TTC549 (cell line): Measurements from ENCODE around the gene ATP9B.
"Not testable (repeated sequence)": the region's sequence is repeated elsewhere in the genome, so short reads cannot be mapped to it uniquely, and the experiment has no call there.

ENCODE experiments used
- FAIRE-seq: peaks from 2 replicates; lab custom pipeline; 2012; peaks lifted over from hg19 to GRCh38; lab: Jason Lieb, UNC

ATP9B gene

DNA sequence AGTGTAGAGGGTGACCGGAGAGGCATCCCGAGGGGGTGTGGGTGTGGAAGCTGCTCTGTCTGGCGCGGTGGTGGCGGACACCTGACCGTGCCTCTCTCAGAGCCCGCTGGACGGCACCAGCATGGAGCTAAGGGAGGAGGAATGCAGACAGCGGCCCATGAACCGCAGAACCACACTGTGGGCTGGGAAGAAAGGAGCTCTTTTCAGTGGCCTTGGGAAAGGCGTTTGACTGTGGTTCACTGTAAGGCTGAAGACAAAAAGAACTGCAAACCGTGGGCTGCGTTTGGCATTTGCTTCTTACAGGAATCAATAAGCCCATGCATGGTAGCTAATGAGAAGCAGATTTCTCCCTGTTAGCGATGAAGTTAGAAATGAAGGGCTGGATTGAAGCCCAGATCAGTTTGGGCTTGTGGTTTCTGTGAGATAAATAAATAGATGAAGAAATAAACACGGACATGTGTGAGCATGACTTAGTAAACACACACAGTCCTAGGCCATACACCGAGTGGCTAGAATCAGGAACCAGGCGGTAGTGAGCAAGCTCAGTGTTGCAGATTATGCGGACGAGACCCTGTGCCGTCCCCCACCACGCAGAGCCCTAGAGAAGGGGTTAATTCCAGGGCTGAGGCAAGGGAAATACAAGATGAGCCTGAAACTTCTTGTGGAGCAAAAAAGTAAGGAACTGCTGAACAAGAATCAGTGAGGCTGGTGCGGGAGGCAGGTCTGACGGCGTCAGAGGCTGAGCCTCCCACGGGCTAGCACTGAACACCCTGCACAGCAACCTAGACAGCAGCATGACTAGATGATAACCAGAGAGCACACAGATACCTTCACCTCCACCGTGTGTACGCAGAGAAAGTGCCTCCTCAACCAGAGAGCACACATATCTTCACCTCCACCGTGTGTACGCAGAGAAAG, 297.2 kb downstream of the ATP9B start:
- no peak for FAIRE-seq

DNA sequence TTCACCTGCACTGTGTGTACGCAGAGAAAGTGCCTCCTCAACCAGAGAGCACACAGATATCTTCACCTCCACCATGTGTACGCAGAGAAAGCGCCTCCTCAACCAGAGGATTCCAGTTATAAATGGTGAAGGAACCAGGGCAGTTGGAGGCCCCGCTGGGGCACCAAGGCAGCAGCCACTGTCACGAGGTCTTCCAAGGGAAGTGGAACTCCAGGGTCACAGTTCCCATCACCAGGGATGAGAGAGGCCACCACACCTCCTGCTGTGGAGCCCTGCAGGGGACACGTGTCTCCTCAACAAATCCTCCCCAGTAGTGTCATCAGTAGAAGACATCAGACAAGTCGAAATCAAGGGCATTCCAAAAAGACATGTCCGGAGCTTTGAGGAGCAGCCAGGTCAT, 298.3 kb downstream of the ATP9B start:
- FAIRE-seq, result no peak

DNA sequence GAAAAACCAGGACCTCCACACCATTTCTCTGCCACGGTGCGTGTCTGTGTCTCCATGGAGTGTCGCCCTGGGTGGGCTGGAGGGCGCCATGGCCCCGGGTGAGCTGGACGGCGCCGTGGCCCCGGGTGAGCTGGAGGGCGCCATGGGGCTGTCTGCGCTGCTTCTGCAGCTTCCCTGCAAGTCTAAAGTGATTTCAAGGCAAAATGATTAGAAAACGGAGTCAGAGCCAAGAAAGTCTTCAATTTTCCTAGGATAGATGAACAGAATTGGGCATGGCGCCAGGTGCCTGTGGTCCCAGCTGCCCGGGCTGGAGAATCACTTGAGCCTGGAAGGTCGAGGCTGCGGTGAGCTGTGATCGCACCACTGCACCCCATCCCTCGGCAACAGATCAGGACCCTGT, 298.8 kb downstream of the ATP9B start:
- FAIRE-seq, result no peak

DNA sequence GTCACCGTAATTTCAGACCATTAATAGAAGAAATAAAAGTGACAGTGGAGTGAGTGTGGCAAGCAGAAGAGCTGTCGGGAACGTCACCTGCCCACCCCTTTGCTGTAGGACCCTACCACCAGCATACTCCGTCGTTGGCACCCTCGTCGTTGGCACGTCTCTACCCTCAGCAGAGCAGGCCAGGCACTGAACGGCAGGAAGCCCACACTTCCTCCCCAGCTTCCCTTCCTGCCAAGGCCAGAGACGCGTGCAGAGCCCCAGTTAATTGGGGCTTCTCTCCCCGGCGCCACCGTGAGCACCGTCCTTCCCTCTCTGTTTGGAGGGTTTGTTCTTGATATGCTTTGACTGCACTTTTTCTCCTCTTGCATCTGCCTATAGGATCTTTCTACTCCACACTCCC, 299.5 kb downstream of the ATP9B start:
- FAIRE-seq, result no peak

DNA sequence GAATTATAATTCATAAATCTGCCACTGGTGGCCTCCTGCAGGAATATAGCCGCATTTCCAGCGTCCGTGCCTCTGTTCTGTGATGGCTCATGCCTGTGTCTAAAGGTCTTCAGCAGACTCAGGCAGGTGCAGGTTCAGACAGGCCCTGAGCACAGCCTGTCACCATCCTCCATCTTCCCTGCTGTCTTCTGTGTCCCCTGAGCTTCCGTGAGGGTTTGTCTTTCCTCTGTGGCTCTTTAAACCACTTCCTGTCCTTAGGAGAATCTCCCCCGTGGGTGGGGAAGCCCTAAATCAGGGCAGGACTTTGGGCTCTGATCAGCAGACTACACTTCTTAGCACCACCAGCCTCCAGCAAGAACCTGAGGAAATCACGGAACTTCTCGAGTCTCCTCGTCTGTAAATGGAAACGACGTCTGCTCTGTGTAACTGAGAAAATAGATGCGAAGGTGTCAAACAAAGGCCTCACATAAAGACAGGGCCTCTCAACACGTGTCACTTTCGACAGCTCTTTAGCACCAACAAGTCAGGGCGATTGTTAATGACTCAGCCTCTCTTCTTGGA, 302.4 kb downstream of the ATP9B start:
- FAIRE-seq, result no peak

DNA sequence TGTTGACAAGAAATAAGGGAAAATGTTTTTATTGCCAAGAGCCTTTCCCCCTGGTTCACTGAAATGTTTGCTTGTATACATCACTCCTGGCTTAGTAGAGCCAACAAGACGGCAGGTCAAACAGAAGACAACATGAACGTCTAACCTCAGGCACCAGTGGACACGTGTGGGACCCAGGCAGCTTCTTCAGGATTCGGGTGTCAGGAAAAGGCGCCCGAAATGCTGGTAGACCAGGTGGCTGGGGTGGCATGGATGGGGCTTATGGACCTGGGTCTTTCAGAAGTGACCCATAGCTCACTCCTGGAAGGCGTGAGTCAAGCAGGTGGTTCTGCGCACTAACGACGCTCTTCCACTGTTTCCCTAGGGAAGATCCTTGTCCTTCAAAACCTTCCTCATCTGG, 303.3 kb downstream of the ATP9B start:
- FAIRE-seq, result no peak

DNA sequence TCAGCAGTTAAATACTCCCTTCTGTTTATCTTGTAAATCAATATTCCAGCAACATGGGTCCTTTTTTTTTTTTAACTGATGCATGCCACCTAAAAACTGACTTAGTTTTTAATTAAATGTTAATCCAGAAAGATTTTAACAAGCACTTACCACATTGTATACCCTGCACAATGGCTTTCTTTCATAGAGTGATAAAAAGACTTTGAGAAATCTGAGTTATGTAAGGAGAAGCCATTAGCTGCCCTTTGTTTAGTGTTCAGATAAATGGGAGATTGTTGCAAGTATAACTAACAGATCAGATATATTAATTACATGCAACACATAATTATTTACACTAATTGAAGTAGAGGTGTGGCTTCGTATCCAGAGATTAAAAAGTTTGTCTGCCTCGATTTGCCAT, 303.8 kb downstream of the ATP9B start:
- no peak for FAIRE-seq

DNA sequence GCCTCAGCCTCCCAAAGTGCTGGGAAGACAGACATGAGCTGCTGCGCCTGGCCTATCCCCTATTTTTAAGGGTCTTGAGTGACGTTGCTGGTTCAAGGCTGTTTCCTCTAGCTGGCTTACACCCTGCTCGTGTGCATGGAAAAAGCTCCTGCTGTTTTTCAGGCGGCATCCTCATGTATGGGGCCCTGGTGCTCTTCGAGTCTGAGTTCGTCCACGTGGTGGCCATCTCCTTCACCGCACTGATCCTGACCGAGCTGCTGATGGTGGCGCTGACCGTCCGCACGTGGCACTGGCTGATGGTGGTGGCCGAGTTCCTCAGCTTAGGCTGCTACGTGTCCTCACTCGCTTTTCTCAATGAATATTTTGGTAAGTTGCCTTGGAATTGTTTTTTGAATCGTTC, 304.5 kb downstream of the ATP9B start:
- FAIRE-seq, result no peak

DNA sequence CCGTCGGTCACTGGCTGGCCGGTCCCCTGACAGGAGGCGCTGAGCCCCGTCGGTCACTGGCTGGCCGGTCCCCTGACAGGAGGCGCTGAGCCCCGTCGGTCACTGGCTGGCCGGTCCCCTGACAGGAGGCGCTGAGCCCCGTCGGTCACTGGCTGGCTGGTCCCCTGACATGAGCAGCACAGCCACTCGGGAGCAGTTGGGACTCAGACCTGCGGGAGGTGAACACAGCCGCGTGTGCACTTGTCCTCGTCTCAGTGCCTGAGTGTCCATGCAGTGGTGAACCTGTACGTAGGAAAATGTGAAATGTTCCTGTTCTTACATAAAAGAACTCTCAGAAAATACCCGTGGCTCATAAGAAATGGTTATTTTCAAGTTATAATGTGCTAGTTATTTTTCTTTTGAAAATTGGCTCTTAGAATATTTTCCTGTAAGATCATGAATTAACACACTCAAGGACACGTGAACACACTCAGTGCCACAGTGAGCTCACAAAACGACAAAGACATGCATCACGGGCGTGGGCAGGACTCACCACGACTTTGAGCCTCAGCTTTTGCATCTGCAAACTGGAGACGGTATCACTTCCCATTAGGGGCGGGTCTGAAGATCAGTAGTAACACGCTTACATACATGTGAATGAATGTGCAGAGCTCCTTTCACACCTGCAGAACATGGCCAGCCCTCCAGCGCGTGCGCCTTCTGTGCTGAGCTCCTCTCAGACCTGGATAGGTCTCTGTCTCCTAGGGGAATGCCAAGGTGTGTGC, 305.4 kb downstream of the ATP9B start:
- no peak for FAIRE-seq

DNA sequence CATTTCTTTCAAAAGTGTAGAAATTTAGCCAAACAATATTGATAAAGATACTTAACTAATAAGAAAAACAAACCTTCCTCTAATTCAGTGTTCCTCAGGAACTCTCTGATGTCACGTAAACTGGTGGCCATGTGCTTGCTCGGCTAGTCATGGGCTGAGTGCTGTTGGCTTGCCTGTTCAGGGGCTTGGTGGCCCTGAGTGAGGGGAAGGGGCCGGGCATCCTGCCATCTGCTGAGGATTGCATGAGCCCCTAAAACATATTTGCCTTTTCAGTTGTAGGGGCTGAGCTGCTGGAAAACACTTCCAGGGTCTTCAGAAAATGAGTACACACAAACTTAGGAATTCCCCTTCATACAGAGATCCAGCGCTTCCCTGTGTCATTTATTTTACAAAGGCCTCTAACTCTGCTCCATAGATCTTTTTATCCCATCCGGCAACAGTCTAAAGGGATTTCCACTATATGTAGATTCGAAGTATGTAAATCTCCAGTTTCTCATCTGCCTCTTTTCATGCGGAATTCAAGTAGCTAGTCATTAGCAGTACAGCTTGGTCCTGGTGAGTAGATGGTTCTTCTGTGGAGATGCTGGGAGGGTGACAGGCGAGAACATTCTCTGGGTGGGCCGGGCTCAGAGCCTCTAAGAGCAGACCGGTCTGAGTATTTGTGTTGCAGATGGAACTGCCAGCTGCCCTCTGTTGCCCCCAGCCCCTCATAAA, 306.4 kb downstream of the ATP9B start:
- no peak for FAIRE-seq

DNA sequence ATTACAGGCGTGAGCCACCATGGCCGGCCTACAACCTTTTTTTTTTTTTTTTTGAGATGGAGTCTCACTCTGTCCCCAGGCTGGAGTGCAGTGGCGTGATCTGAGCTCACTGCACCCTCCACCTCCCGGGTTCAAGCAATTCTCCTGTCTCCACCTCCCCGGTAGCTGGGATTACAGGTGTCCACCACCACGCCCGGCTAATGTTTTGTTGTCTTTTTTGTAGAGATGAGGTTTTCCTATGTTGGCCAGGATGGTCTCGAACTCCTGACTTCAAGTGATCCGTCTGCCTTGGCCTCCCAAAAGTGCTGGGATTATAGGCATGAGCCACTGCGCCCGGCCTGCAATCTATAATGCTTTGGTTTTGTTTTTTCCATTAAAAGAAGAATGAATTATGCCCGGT, 307.5 kb downstream of the ATP9B start:
- FAIRE-seq, result not testable (repeated sequence)

DNA sequence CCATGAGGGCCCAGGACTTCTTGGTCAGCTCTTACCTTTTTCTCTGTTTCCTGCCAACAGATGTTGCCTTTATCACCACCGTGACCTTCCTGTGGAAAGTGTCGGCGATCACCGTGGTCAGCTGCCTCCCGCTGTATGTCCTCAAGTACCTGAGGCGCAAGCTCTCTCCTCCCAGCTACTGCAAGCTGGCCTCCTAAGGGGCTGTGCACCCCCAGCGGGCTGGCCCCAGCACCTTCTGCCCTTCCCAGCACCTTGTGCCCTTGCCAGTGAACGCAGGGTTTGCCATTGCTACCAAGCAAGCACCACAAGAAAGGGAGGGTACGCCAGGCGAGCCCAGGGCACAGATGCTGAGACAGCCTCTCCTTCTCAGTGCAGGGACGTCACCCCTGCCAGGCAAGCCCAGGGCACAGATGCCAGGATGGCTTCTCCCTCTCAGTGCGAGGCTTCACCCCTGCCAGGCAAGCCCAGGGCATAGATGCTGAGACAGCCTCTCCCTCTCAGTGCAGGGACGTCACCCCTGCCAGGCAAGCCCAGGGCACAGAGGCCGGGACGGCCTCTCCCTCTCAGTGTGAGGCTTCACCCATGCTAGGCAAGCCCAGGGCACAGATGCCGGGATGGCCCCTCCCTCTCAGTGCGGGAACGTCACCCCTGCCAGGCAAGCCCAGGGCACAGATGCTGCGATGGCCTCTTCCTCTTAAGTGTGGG, 308.1 kb downstream of the ATP9B start:
- FAIRE-seq, result no peak

DNA sequence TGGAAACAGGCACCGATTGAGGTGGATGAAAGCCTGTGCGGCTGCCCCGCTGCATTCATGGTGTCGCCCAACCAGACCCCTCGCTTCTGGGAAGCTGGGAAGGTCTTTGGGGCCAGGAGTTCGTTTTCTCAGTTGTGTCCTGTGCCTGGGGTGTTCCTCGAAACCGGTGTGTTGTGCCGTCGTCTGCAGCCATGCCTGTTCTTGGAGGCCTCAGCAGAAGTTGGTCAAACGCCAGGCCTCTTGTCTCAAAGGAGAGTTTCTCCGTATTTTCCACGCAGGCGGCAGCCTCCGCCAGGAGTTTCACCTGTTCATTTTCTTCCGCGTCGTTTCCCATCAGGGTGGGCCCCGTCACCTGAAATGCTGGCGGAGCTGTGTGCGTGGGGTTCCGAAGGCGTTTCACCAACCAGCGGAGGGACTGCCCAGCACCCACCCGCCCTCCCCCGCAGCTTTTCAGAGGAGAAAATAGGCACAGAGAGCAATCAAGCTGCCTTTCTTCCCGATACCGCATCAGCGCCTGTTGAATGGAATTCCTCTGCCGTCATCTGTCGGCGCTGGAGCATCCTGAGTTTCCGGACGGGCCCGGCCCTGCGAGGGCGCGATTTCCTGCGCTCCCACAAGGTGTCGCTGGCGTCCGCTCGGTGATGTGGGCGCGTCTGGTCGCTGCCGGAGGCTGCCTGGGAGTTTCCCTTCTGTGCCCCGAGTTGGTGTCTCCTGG, 309.5 kb downstream of the ATP9B start:
- no peak for FAIRE-seq

DNA sequence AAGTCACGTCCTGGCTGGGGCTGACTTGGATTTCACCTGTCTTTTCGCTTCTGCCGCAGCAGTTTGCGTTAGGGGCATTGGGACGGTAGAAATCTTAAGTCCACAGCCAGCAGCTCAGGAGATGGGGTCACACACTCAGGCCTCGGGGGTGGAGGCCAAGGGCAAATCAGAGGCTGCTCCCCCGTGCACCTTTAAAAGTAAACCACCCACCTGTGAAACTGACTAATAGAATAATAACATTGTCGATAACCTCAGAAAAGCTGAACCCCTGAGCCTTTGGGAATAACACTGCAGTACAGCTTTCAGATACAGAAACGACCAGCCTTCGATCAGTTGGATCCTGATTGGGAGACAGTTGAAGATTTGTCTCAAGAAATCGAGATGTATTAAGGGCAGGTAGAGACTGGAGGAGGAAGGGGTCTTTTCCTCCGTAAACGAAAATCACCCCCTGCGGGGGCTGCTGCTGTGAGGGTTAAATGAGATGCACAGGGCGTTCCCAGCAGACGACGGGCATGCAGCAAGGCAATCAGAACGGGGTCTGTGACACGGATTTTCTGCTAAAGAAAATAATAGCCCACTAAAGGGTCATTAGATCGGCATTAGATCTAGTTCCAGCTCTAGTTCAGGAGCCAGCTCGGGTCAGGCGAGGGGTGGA, 310.2 kb downstream of the ATP9B start:
- FAIRE-seq, result no peak

DNA sequence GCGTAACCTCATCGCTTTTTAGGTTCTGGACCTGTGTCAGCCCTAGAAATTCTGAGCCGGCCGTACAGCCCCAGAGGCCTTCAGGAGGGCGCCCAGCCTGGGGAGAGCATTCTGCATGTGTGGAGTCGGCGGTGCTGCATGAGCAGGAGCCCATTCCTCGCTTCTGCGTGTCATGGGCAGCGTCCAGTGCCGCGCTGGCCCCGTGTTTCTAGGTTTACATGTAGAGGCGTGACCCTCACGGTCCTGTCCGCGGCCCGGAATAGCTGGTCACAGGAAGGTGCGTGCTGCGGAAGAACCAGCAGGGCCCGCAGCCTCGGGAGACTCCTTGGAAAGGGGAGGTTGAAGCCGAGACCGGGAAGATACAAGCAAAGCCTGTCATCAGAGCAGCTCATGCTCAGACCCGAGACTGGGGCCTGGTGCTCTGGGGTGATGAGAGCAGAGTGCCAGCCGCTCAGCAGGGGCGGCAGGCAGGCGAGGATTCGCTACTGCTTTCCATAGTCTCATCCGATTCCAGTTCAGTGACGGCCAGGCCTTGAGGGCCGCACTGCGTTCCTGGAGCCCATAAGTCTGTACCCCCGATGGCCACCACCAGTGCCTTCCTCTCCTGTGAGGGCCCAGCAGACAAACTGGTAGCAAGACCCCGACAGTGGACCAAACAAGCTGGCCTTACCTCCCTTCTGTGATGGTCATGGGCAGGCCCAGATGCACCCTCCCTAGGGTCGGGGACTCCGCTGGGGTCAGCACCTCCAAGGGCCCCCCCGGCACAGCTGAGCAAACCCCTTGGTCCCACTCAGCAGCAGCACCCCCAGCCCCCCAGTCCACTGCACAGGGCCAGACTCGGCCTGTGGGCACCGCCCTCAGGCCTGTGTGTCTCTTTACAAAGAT, 311.0 kb downstream of the ATP9B start:
- no peak for FAIRE-seq

DNA sequence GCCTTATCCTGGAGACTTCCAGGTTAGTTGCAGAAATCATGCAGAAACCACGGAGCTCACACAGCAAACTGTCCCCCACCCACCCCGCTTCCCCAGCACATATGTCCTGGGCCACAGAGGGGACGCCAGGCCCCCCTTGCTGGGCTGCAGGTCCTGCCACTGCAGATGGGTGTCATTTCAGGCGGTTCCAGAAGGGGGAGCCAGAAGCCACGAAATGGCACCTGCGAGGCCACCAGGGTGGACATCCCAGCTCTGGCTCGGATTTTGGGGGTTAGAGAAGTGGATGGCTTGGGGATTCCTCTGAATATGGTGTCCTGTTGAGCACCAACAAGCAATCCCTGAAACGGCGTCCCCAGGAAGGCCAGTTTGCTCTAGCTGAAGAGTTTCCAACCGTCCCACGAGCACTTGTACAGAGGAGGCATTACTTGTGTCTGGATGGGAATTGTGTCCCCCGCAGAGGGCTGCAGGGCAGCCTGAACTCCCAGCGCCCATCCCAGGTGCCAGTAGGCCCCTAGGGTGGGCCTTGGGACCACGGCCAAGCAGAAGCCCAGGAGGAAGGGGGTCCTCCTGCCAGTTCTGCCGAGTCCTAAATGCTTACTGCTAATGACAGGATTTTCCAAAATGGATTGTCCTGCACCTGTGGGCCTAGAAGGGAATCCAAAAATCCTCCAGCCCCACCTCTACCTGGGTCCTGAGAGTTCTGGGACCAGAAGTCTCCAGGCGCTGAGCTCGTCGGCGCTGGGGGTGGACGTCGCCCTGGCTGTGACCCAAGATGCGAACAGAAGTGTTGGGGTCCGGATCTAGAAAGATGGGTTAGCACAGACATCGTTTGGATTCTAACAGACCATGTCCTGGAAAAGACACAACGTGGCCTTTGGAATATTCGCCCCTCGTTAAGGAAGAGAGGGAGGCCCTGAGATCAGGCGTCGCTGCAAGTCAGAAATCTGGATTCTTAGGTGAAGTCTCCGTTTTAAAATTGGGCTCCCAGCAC, 311.9 kb downstream of the ATP9B start:
- no peak for FAIRE-seq

DNA sequence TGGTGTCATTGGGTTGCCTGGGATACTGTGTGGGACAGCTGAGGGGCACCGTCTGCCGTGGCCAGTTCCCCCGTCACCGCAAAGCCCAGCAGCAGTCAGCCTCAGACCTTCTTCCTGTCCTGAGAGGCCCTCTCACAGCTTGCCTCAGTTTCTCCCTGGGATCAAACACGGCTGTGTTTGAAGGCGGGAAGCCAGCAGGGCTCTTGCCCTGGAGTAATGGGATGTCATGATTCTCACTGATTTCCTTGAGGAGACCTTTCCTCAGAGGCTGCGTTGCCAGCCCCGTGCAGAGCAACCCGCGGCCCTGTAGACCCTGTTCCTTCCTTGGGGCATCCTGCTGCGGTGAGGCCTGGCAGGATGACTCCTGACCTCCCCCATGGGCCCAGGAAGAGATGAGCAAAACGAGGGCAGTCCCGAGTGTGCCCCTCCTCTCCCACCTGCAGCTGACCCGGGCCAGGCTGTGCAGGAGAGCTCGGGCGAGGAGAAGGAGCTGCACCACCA, 312.7 kb downstream of the ATP9B start:
- no peak for FAIRE-seq

DNA sequence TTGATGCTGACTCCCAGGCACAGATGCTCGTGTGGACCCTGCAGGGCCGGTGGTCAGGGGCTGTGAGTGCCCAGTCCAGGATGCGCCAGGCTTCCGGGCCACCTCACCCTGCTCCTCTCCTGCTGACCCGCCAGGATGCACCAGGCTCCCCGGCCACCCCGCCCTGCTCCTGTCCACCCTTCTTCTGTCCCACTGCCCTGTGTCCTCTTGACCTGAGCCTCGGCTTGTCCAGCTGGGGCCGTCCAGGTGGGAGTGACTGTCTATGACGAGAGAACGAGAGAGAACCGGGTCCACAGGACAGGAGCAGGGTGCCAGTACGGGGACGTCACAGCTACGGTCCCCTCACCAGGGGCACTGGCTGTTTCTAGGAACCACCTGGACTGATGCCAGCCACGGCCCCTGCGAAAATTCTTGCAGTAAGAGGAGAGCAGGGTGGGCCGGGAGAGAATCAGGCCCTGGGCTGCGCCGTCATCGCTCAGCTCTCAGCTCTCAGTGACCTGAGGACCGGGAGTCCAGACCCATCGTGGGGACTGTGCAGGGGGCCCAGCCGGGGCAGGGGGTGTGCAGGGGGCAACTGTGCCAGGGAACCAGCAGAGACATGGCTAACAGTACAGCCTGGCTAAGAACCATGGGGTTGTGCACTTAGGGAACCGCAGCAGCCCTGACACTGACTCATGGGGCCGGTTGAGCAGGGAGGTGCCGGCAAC, 313.6 kb downstream of the ATP9B start:
- FAIRE-seq, result no peak
